ENCODE data around the gene ETV3. TPM values are rescaled to one million over a fixed set of nuclear protein-coding genes. Genes with fewer than 3 reads are reported as not detected.

ETV3 gene
- total RNA-seq, 1 experiment from 2014 or later, result 21.2 TPM

DNA sequence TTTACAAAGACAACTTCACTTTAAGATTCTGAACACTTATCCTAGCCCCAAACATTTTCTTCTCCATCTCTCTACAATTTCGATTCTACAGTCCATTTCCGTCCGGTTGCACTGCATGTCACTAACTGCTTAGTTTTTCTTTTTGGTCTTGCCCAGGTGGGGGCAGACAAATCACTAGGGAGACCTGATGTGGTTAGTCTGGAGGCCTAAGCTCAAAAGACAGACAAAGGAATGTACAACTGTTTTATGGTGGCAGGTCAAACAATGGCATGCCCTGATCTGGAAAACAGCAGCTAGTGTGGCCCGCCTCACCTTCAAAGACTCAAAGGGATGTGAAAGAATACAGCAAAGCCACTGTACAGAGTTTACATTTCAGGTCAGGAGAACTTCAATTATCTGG, 3.8 kb downstream of the ETV3 start:
- ChIA-PET POLR2A (no interaction called here), RAD21 (ENCODE audit: low non-redundant PET in 1 of 2, low total read pairs in 2 of 2, uncharacterized antibody in 2 of 2, unreplicated experiment in 2 of 2) (no interaction called here), CTCF (interaction anchor here (1.1 kb wide), 1 partner anchor 44 kb away, joined by 3 read pairs; no protein-coding TSS in a partner anchor)
- H3K9me3 ChIP-seq (ENCODE audit: control insufficient read depth in 1 of 2, insufficient read depth in 1 of 2, low read depth in 1 of 2, low read length in 2 of 2), result no peaks in the 10 kb centered on the region
- peaks cover 13 to 25% of the 10 kb centered on the region in 2 experiments for H3K4me1 ChIP-seq (ENCODE audit: control insufficient read depth in 1 of 2, insufficient read depth in 2 of 2, low read length in 2 of 2)
- no peak for TF ChIP-seq EZH2 (IDR thresholded peaks at IDR 0.05)
- no peak for TF ChIP-seq EGR1 (IDR thresholded peaks at IDR 0.05; ENCODE audit: low read depth)
- TF ChIP-seq, protein P1, sequence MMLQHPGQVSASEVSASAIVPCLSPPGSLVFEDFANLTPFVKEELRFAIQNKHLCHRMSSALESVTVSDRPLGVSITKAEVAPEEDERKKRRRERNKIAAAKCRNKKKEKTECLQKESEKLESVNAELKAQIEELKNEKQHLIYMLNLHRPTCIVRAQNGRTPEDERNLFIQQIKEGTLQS (IDR thresholded peaks at IDR 0.05), result no peak
- TF ChIP-seq EZH2phosphoT487 (IDR thresholded peaks at IDR 0.05; ENCODE audit: borderline replicate concordance), result no peak
- no peak for TF ChIP-seq SP1 (IDR thresholded peaks at IDR 0.05; ENCODE audit: low read depth)
- TF ChIP-seq, protein P2, sequence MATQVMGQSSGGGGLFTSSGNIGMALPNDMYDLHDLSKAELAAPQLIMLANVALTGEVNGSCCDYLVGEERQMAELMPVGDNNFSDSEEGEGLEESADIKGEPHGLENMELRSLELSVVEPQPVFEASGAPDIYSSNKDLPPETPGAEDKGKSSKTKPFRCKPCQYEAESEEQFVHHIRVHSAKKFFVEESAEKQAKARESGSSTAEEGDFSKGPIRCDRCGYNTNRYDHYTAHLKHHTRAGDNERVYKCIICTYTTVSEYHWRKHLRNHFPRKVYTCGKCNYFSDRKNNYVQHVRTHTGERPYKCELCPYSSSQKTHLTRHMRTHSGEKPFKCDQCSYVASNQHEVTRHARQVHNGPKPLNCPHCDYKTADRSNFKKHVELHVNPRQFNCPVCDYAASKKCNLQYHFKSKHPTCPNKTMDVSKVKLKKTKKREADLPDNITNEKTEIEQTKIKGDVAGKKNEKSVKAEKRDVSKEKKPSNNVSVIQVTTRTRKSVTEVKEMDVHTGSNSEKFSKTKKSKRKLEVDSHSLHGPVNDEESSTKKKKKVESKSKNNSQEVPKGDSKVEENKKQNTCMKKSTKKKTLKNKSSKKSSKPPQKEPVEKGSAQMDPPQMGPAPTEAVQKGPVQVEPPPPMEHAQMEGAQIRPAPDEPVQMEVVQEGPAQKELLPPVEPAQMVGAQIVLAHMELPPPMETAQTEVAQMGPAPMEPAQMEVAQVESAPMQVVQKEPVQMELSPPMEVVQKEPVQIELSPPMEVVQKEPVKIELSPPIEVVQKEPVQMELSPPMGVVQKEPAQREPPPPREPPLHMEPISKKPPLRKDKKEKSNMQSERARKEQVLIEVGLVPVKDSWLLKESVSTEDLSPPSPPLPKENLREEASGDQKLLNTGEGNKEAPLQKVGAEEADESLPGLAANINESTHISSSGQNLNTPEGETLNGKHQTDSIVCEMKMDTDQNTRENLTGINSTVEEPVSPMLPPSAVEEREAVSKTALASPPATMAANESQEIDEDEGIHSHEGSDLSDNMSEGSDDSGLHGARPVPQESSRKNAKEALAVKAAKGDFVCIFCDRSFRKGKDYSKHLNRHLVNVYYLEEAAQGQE (IDR thresholded peaks at IDR 0.05; ENCODE audit: low read depth), result no peak
- no peak for TF ChIP-seq ELF1 (IDR thresholded peaks at IDR 0.05; ENCODE audit: borderline replicate concordance, low read depth)
- TF ChIP-seq, protein P3, sequence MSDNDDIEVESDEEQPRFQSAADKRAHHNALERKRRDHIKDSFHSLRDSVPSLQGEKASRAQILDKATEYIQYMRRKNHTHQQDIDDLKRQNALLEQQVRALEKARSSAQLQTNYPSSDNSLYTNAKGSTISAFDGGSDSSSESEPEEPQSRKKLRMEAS (IDR thresholded peaks at IDR 0.05), result no peak
- TF ChIP-seq, protein P4, sequence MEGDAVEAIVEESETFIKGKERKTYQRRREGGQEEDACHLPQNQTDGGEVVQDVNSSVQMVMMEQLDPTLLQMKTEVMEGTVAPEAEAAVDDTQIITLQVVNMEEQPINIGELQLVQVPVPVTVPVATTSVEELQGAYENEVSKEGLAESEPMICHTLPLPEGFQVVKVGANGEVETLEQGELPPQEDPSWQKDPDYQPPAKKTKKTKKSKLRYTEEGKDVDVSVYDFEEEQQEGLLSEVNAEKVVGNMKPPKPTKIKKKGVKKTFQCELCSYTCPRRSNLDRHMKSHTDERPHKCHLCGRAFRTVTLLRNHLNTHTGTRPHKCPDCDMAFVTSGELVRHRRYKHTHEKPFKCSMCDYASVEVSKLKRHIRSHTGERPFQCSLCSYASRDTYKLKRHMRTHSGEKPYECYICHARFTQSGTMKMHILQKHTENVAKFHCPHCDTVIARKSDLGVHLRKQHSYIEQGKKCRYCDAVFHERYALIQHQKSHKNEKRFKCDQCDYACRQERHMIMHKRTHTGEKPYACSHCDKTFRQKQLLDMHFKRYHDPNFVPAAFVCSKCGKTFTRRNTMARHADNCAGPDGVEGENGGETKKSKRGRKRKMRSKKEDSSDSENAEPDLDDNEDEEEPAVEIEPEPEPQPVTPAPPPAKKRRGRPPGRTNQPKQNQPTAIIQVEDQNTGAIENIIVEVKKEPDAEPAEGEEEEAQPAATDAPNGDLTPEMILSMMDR (IDR thresholded peaks at IDR 0.05 in 2 of 3, conservative IDR thresholded peaks at IDR 0.05 in 1 of 3; ENCODE audit: borderline replicate concordance in 1 of 3, insufficient read depth in 1 of 3, low read depth in 2 of 3, low read length in 2 of 3), result no peak
- no peak for TF ChIP-seq POLR2AphosphoS5 (IDR thresholded peaks at IDR 0.05; ENCODE audit: low read depth, low read length)
- no peak for TF ChIP-seq FOSL1 (IDR thresholded peaks at IDR 0.05; ENCODE audit: low read depth)
- TF ChIP-seq SIN3A (IDR thresholded peaks at IDR 0.05; ENCODE audit: low read depth), result no peak
- no peak for TF ChIP-seq CBX3 (IDR thresholded peaks at IDR 0.05; ENCODE audit: low read depth)
- TF ChIP-seq RAD21 (IDR thresholded peaks at IDR 0.05; ENCODE audit: low read depth), result no peak
- no peak for TF ChIP-seq CEBPB (IDR thresholded peaks at IDR 0.05; ENCODE audit: low read depth)
- no peak for TF ChIP-seq ZNF274 (IDR thresholded peaks at IDR 0.05; ENCODE audit: low read depth, low read length)
- TF ChIP-seq TCF7L2 (IDR thresholded peaks at IDR 0.05; ENCODE audit: borderline replicate concordance, extremely low read depth, insufficient read depth, insufficient read length), result no peak
- TF ChIP-seq ZFX (IDR thresholded peaks at IDR 0.05), result no peak
- no peak overlapping the region for H3K4me2 ChIP-seq (ENCODE audit: low read length)
- no peak overlapping the region for H3K9ac ChIP-seq (ENCODE audit: low read length)
- H4K20me1 ChIP-seq (ENCODE audit: insufficient read depth), result peaks cover 7% of the 10 kb centered on the region; the same call in 1 of the 2 replicates
- peaks cover 46% of the 10 kb centered on the region in 2 experiments for H3K36me3 ChIP-seq (ENCODE audit: control insufficient read depth in 1 of 2, insufficient read depth in 2 of 2, low read length in 2 of 2)
- ATAC-seq (no peak), DNase-seq (ENCODE audit: low read depth, low spot score) (no peak)
- H2AFZ ChIP-seq (ENCODE audit: low read depth, low read length, poor library complexity, severe bottlenecking), result no peak overlapping the region
- H3K79me2 ChIP-seq (ENCODE audit: insufficient read depth, low read length), result peaks cover 46% of the 10 kb centered on the region
- H3K9me2 ChIP-seq (ENCODE audit: insufficient read depth), result no peaks in the 10 kb centered on the region
- H3K4me3 ChIP-seq (replicated peaks in 1 of 2; ENCODE audit: low read depth in 1 of 2, low read length in 2 of 2), result no peak overlapping the region
- intact Hi-C loops (cut with micrococcal nuclease), result no loop called here
- H3K27me3 ChIP-seq (ENCODE audit: insufficient read depth, low read length), result no peaks in the 10 kb centered on the region
- H3K27ac ChIP-seq (ENCODE audit: low read depth, low read length), result no peak overlapping the region
- no TSS peak for BruUV-seq (replicated peaks)
